Stimulated activated CD8-positive, alpha-beta memory T cell treated with anti-CD3 and anti-CD28 coated beads, Interleukin-4, amount 100 ng/mL, for 48 hours (primary cell): ENCODE results near the gene GRM8.
"Not testable (repeated sequence)": the region's sequence is repeated elsewhere in the genome, so short reads cannot be mapped to it uniquely, and the experiment has no call there.

Source experiments
- DNase-seq: peaks from one replicate; pipeline ENCODE4 v3.0.0-alpha.2; 2020

GRM8 gene

GRCh38 chr7:127021857-127022256 is 230.9 kb downstream of the GRM8 start:
- no peak for DNase-seq

- DNase-seq, result no peak
Measured at GRCh38 chr7:127021019-127021738, 231.6 kb downstream of the GRM8 start.

GRCh38 chr7:127018889-127019288 is 233.9 kb downstream of the GRM8 start:
- no peak for DNase-seq

GRCh38 chr7:127017196-127017595 is 235.5 kb downstream of the GRM8 start:
- DNase-seq, result no peak

- DNase-seq, result no peak
Measured at GRCh38 chr7:127000725-127001124, 252.0 kb downstream of the GRM8 start.

- DNase-seq, result no peak
Measured at GRCh38 chr7:126996659-126997058, 256.1 kb downstream of the GRM8 start.

GRCh38 chr7:126993626-126994213 is 259.0 kb downstream of the GRM8 start:
- no peak for DNase-seq

- no peak for DNase-seq
Measured at GRCh38 chr7:126988022-126988421, 264.7 kb downstream of the GRM8 start.

- DNase-seq, result no peak
Measured at GRCh38 chr7:126979722-126980121, 273.0 kb downstream of the GRM8 start.

- DNase-seq, result no peak
Measured at GRCh38 chr7:126978865-126979264, 273.9 kb downstream of the GRM8 start.

GRCh38 chr7:126973066-126973465 is 279.7 kb downstream of the GRM8 start:
- DNase-seq, result no peak

GRCh38 chr7:126972571-126972970 is 280.2 kb downstream of the GRM8 start:
- DNase-seq, result no peak

GRCh38 chr7:126959649-126960048 is 293.1 kb downstream of the GRM8 start:
- no peak for DNase-seq

- no peak for DNase-seq
Measured at GRCh38 chr7:126958367-126958766, 294.4 kb downstream of the GRM8 start.

GRCh38 chr7:126957443-126957842 is 295.3 kb downstream of the GRM8 start:
- DNase-seq, result no peak

GRCh38 chr7:126953461-126953860 is 299.3 kb downstream of the GRM8 start:
- DNase-seq, result no peak

- no peak for DNase-seq
Measured at GRCh38 chr7:126948664-126949063, 304.1 kb downstream of the GRM8 start.

- no peak for DNase-seq
Measured at GRCh38 chr7:126940723-126941307, 311.9 kb downstream of the GRM8 start.

- no peak for DNase-seq
Measured at GRCh38 chr7:126937171-126937570, 315.6 kb downstream of the GRM8 start.

GRCh38 chr7:126931581-126931980 is 321.2 kb downstream of the GRM8 start:
- no peak for DNase-seq

- no peak for DNase-seq
Measured at GRCh38 chr7:126930166-126930565, 322.6 kb downstream of the GRM8 start.

GRCh38 chr7:126924477-126924876 is 328.3 kb downstream of the GRM8 start:
- no peak for DNase-seq

- DNase-seq, result not testable (repeated sequence)
Measured at GRCh38 chr7:126911627-126912026, 341.1 kb downstream of the GRM8 start.

GRCh38 chr7:126908564-126908963 is 344.2 kb downstream of the GRM8 start:
- not testable (repeated sequence) for DNase-seq
